ENCODE data around the gene SLC16A4.

DNA sequence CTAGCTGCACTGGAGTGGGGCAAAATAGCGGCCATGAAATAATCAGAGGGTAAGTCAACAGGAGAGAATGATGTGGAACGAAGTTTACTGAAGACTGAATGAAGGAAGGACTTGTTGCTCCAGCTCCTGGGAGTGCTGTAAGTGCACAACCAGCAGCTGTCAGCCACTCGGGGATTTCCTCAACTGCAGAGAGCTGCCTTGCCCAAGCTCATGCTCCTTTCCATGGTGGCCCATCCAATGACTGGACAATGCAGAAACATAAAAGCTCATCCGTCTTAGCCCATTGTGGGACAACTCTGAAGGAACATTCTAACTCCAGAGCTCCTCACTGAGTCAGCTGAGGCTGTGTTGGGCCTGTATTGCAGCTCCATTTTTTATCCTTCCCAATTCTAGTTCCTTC is 72.8 kb downstream of the SLC16A4 start:
- TF ChIP-seq, protein P1, sequence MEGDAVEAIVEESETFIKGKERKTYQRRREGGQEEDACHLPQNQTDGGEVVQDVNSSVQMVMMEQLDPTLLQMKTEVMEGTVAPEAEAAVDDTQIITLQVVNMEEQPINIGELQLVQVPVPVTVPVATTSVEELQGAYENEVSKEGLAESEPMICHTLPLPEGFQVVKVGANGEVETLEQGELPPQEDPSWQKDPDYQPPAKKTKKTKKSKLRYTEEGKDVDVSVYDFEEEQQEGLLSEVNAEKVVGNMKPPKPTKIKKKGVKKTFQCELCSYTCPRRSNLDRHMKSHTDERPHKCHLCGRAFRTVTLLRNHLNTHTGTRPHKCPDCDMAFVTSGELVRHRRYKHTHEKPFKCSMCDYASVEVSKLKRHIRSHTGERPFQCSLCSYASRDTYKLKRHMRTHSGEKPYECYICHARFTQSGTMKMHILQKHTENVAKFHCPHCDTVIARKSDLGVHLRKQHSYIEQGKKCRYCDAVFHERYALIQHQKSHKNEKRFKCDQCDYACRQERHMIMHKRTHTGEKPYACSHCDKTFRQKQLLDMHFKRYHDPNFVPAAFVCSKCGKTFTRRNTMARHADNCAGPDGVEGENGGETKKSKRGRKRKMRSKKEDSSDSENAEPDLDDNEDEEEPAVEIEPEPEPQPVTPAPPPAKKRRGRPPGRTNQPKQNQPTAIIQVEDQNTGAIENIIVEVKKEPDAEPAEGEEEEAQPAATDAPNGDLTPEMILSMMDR (IDR thresholded peaks at IDR 0.05) = no peak
- no peak for TF ChIP-seq POLR2A (IDR thresholded peaks at IDR 0.05)

Data from testis (tissue), 2 donors.